ENCODE measurements around the gene FGF16.

DNA sequence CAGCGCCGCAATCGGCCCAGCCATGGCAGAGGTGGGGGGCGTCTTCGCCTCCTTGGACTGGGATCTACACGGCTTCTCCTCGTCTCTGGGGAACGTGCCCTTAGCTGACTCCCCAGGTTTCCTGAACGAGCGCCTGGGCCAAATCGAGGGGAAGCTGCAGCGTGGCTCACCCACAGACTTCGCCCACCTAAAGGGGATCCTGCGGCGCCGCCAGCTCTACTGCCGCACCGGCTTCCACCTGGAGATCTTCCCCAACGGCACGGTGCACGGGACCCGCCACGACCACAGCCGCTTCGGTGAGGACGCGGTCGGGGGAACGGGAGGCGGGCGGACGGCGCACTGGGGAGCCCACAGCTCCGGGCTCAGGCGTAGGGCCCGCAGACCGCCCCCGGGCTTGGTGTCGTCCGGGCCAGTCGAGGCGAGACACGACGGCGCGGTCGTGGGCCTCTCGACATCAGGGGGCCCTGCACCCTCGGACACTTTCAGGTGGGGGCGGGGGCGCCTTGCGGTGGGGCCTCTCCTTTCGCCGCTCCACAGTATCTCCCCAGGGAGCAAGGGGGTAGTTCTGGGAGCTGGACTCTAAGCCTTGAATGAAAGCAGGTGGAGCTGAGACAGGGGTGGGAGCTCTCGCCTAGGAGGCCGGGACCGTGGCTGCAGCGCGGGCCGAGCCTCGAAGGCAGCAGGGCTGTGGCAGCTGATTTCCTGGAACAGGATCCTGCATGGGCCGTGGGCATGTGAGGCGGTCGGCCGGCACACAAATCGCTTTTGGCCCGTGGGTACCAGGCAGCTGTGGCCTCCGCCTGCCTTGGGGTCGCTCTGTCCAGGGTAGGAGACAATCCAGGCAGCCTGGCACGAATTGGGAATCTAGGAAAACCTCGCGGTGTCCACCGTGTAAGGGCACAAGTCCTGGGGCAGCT, 722 bp downstream of the FGF16 start:
- no peak for TF ChIP-seq TCF4 (CRISPR knock-in tag; IDR thresholded peaks at IDR 0.05; ENCODE audit: borderline replicate concordance)
- TF ChIP-seq ARNTL (CRISPR knock-in tag; IDR thresholded peaks at IDR 0.05; ENCODE audit: borderline replicate concordance, low read depth): no peak
- no peak for TF ChIP-seq RARB (CRISPR knock-in tag; IDR thresholded peaks at IDR 0.05)
- TF ChIP-seq ZFP30 (CRISPR knock-in tag; IDR thresholded peaks at IDR 0.05): no peak
- no peak for TF ChIP-seq CREB5 (CRISPR knock-in tag; IDR thresholded peaks at IDR 0.05; ENCODE audit: low read depth)
- TF ChIP-seq ZFP3 (CRISPR knock-in tag; IDR thresholded peaks at IDR 0.05): no peak
- TF ChIP-seq ZNF8 (CRISPR knock-in tag; IDR thresholded peaks at IDR 0.05): no peak
- TF ChIP-seq ESRRG (CRISPR knock-in tag; IDR thresholded peaks at IDR 0.05): no peak
- TF ChIP-seq, protein P1, sequence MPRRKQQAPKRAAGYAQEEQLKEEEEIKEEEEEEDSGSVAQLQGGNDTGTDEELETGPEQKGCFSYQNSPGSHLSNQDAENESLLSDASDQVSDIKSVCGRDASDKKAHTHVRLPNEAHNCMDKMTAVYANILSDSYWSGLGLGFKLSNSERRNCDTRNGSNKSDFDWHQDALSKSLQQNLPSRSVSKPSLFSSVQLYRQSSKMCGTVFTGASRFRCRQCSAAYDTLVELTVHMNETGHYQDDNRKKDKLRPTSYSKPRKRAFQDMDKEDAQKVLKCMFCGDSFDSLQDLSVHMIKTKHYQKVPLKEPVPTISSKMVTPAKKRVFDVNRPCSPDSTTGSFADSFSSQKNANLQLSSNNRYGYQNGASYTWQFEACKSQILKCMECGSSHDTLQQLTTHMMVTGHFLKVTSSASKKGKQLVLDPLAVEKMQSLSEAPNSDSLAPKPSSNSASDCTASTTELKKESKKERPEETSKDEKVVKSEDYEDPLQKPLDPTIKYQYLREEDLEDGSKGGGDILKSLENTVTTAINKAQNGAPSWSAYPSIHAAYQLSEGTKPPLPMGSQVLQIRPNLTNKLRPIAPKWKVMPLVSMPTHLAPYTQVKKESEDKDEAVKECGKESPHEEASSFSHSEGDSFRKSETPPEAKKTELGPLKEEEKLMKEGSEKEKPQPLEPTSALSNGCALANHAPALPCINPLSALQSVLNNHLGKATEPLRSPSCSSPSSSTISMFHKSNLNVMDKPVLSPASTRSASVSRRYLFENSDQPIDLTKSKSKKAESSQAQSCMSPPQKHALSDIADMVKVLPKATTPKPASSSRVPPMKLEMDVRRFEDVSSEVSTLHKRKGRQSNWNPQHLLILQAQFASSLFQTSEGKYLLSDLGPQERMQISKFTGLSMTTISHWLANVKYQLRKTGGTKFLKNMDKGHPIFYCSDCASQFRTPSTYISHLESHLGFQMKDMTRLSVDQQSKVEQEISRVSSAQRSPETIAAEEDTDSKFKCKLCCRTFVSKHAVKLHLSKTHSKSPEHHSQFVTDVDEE (CRISPR knock-in tag; IDR thresholded peaks at IDR 0.05): no peak
- TF ChIP-seq ZNF70 (CRISPR knock-in tag; IDR thresholded peaks at IDR 0.05): no peak
- TF ChIP-seq, protein P2, sequence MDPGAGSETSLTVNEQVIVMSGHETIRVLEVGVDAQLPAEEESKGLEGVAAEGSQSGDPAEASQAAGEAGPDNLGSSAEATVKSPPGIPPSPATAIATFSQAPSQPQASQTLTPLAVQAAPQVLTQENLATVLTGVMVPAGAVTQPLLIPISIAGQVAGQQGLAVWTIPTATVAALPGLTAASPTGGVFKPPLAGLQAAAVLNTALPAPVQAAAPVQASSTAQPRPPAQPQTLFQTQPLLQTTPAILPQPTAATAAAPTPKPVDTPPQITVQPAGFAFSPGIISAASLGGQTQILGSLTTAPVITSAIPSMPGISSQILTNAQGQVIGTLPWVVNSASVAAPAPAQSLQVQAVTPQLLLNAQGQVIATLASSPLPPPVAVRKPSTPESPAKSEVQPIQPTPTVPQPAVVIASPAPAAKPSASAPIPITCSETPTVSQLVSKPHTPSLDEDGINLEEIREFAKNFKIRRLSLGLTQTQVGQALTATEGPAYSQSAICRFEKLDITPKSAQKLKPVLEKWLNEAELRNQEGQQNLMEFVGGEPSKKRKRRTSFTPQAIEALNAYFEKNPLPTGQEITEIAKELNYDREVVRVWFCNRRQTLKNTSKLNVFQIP (CRISPR knock-in tag; IDR thresholded peaks at IDR 0.05; ENCODE audit: borderline replicate concordance, low read depth): no peak
- TF ChIP-seq TOX (CRISPR knock-in tag; IDR thresholded peaks at IDR 0.05; ENCODE audit: borderline replicate concordance): no peak
- no peak for TF ChIP-seq CSRNP3 (CRISPR knock-in tag; IDR thresholded peaks at IDR 0.05)
- no peak for TF ChIP-seq GLIS3 (CRISPR knock-in tag; IDR thresholded peaks at IDR 0.05)

Data from SK-N-SH treated with all-trans-retinoic acid at 6 μM for 48 hours (cell line).